MM.1S (cell line): ENCODE data around the gene ADSS2.

ENCODE experiments used
- EZH2 ChIP-seq: fragments of 300-600 bp; sonication (generic); optimal IDR thresholded peaks from 2 replicates; pipeline ENCODE3; 2017; ENCODE audit warnings: low read depth, mild to moderate bottlenecking, antibody characterized with exemption, low read length, mixed read lengths
- EZH2phosphoT487 ChIP-seq: fragments of 300-600 bp; sonication (generic); IDR thresholded peaks from 2 replicates; pipeline ENCODE4 v1.6.1; 2018; ENCODE audit warnings: antibody characterized with exemption, low read length
- TF ChIP-seq, protein P1 (sequence below): fragments of 300-600 bp; sonication (generic); IDR thresholded peaks from 2 replicates; pipeline ENCODE4 v1.5.1; 2016; ENCODE audit warnings: antibody characterized with exemption, low read length, mixed read lengths

DNA sequence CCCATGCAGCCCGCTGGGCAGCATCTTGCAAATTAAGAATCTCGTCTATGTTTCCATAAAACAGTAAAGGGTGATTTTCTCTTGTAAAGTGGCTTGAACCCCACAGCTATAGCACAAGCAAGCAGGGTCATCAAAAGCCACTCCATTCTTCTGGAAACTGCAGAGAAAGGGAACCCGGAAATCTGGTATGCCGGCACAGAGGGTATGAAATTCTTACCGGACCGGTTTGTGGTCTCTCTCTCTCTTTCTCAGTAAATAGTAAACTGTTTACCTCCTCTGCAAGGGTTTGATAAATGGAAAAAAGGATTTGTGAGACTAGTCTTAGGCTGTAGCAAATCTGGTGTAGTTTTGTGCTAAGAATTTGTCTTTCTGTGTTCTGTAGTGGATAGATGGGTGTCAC, 2.7 kb upstream of the ADSS2 start:
- TF ChIP-seq, protein P1, sequence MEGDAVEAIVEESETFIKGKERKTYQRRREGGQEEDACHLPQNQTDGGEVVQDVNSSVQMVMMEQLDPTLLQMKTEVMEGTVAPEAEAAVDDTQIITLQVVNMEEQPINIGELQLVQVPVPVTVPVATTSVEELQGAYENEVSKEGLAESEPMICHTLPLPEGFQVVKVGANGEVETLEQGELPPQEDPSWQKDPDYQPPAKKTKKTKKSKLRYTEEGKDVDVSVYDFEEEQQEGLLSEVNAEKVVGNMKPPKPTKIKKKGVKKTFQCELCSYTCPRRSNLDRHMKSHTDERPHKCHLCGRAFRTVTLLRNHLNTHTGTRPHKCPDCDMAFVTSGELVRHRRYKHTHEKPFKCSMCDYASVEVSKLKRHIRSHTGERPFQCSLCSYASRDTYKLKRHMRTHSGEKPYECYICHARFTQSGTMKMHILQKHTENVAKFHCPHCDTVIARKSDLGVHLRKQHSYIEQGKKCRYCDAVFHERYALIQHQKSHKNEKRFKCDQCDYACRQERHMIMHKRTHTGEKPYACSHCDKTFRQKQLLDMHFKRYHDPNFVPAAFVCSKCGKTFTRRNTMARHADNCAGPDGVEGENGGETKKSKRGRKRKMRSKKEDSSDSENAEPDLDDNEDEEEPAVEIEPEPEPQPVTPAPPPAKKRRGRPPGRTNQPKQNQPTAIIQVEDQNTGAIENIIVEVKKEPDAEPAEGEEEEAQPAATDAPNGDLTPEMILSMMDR = no peak
- no peak for TF ChIP-seq EZH2
- no peak for TF ChIP-seq EZH2phosphoT487
